Naive thymus-derived CD4-positive, alpha-beta T cell (primary cell): ENCODE measurements around the gene OSBPL10. TPM values are rescaled to one million over a fixed set of nuclear protein-coding genes. Genes with fewer than 3 reads are reported as not detected.
A peak's percentile ranks its signal among the peaks of the same experiment; 100 is the strongest.

Source experiments
- ATAC-seq: fragments of 150-1000 bp; cut with Tn5 transposase; 2 replicates; pipeline ENCODE4 v1.10.0; 2021; ENCODE audit warnings: mild to moderate bottlenecking, moderate library complexity
- CTCF ChIA-PET: fragments of 350-600 bp; sonication (Branson Sonifier 250); formaldehyde crosslinking; loops from one replicate; lab custom pipeline; 2021; ENCODE audit warnings: antibody characterized with exemption; lab: Charles Lee
- POLR2A ChIA-PET: fragments of 350-600 bp; sonication (Branson Sonifier 250); formaldehyde crosslinking; loops from one replicate; lab custom pipeline; 2021; ENCODE audit warnings: antibody characterized with exemption, inconsistent platforms; lab: Charles Lee
- DNase-seq, 9 donors: peaks; one replicate each; pipeline versions ENCODE4 v3.0.0 to v3.0.0-alpha.2; 2020 to 2022; ENCODE audit warnings: mixed read lengths in 1 of 9
- H3K27ac ChIP-seq: one replicate; pipeline ENCODE4 v1.7.0; 2013; ENCODE audit warnings: mild to moderate bottlenecking, low read depth, low read length, moderate library complexity
- H3K27me3 ChIP-seq, 2 donors: one replicate each; pipeline ENCODE4 v1.7.0; 2013; ENCODE audit warnings: low read length in 2 of 2, mild to moderate bottlenecking in 2 of 2, moderate library complexity in 2 of 2; ENCODE audit not compliant: control insufficient read depth in 2 of 2, insufficient read depth in 2 of 2
- H3K36me3 ChIP-seq, 3 experiments: 1 replicate in 2 of 3; 2 replicates in 1 of 3; pipeline ENCODE4 v1.7.0; 2013; ENCODE audit warnings: low read length in 3 of 3, mild to moderate bottlenecking in 3 of 3, moderate library complexity in 1 of 3; ENCODE audit not compliant: insufficient read depth in 3 of 3, control insufficient read depth in 2 of 3
- H3K4me1 ChIP-seq, 2 donors: one replicate each; pipeline ENCODE4 v1.7.0; 2013; ENCODE audit warnings: low read length in 2 of 2, mild to moderate bottlenecking in 2 of 2, moderate library complexity in 1 of 2; ENCODE audit not compliant: control insufficient read depth in 2 of 2, insufficient read depth in 2 of 2
- H3K4me3 ChIP-seq: 2 replicates; pipeline ENCODE4 v1.7.0; 2013; ENCODE audit warnings: mild to moderate bottlenecking, low read length
- H3K9me3 ChIP-seq, 3 experiments: 1 replicate in 2 of 3; 2 replicates in 1 of 3; pipeline ENCODE4 v1.7.0; 2013; ENCODE audit warnings: low read length in 3 of 3; ENCODE audit not compliant: control insufficient read depth in 2 of 3
- H3K27ac Mint-ChIP-seq, 9 donors: one replicate each; pipeline ENCODE4 v1.8.0; 2020 to 2022; ENCODE audit warnings: mixed read lengths in 9 of 9, mild to moderate bottlenecking in 8 of 9, moderate library complexity in 5 of 9, inconsistent platforms in 2 of 9
- H3K27me3 Mint-ChIP-seq, 5 donors: one replicate each; pipeline ENCODE4 v1.8.0; 2021 to 2022; ENCODE audit warnings: mixed read lengths in 5 of 5, mild to moderate bottlenecking in 1 of 5
- H3K36me3 Mint-ChIP-seq, 5 donors: one replicate each; pipeline ENCODE4 v1.8.0; 2020 to 2022; ENCODE audit warnings: mixed read lengths in 5 of 5, mild to moderate bottlenecking in 3 of 5, inconsistent platforms in 1 of 5
- H3K4me1 Mint-ChIP-seq, 7 donors: one replicate each; pipeline ENCODE4 v1.8.0; 2020 to 2022; ENCODE audit warnings: mixed read lengths in 7 of 7, mild to moderate bottlenecking in 3 of 7, inconsistent platforms in 1 of 7
- H3K4me3 Mint-ChIP-seq, 10 donors: one replicate each; pipeline ENCODE4 v1.8.0; 2020 to 2022; ENCODE audit warnings: mild to moderate bottlenecking in 10 of 10, mixed read lengths in 10 of 10, moderate library complexity in 6 of 10, inconsistent platforms in 2 of 10
- H3K9me3 Mint-ChIP-seq, 11 donors: one replicate each; pipeline ENCODE4 v1.8.0; 2020 to 2022; ENCODE audit warnings: mixed read lengths in 11 of 11, mild to moderate bottlenecking in 4 of 11, inconsistent platforms in 1 of 11, moderate library complexity in 1 of 11
- intact Hi-C, 2 donors: fragments of 100-400 bp; cut with micrococcal nuclease; formaldehyde crosslinking; loops; one replicate each; pipeline ENCODE4 v1.15.1; 2023
- polyA plus RNA-seq, 2 donors: library from polyadenylated mRNA; unstranded; fragments of 300-500 nt; fragmentation: Illumina TruSeq; gene quantifications; one replicate each; pipeline ENCODE4 v1.2.3, GENCODE V29; 2021
- total RNA-seq, 6 experiments: library from RNA in 5 of 6; stranded (reverse) in 5 of 6; gene quantifications; 1 replicate in 5 of 6; 2 replicates in 1 of 6; pipeline ENCODE4 v1.2.3 and lab custom pipeline; 2021 to 2026

OSBPL10 gene
- total and polyA plus RNA-seq, 7 experiments from 2014 or later = 0.15 to 6.8 (median 0.59) TPM

GRCh38 chr3:31828007-31828406 lies 153.1 kb downstream of the OSBPL10 start:
- H3K36me3 Mint-ChIP-seq = peaks cover 0 to 4% (median 0%) of the 10 kb centered on the region in 5 donors
- H3K9me3 Mint-ChIP-seq = peaks cover 0 to 4% (median 0%) of the 10 kb centered on the region in 11 donors
- no peaks in the 10 kb centered on the region for H3K36me3 ChIP-seq
- intact Hi-C loops = no loop called here
- H3K4me1 ChIP-seq = no peaks in the 10 kb centered on the region
- DNase-seq (no peak), ATAC-seq (no peak)
- H3K27me3 Mint-ChIP-seq = peaks cover 0 to 18% (median 0%) of the 10 kb centered on the region in 5 donors
- H3K27me3 ChIP-seq = no peaks in the 10 kb centered on the region
- H3K4me3 Mint-ChIP-seq = no peak overlapping the region
- no peak overlapping the region for H3K27ac ChIP-seq
- peaks cover 0 to 39% (median 22%) of the 10 kb centered on the region in 7 donors for H3K4me1 Mint-ChIP-seq
- ChIA-PET POLR2A (no interaction called here), CTCF (interaction anchor here (0.6 kb wide), 1 partner anchor 25 kb away, joined by 8 read pairs; no protein-coding TSS in a partner anchor)
- no peak overlapping the region for H3K27ac Mint-ChIP-seq
- no peak overlapping the region for H3K4me3 ChIP-seq
- no peaks in the 10 kb centered on the region for H3K9me3 ChIP-seq

- no peak overlapping the region for H3K27ac ChIP-seq
- ChIA-PET CTCF (no interaction called here), POLR2A (no interaction called here)
- Mint-ChIP-seq H3K27me3 (peaks cover 0 to 13% (median 0%) of the 10 kb centered on the region in 5 donors), H3K9me3 (peaks cover 0 to 4% (median 0%) of the 10 kb centered on the region in 11 donors), H3K27ac (no peak overlapping the region), H3K4me3 (no peak overlapping the region), H3K4me1 (peaks cover 0 to 7% (median 4%) of the 10 kb centered on the region in 7 donors), H3K36me3 (peaks cover 0 to 4% (median 0%) of the 10 kb centered on the region in 5 donors)
- intact Hi-C loops = no loop called here
- DNase-seq (no peak), ATAC-seq (no peak)
- H3K36me3 ChIP-seq = no peaks in the 10 kb centered on the region
- no peaks in the 10 kb centered on the region for H3K9me3 ChIP-seq
- H3K4me1 ChIP-seq = no peaks in the 10 kb centered on the region
- H3K27me3 ChIP-seq = no peaks in the 10 kb centered on the region
- no peak overlapping the region for H3K4me3 ChIP-seq
These were observed 157.9 kb downstream of the OSBPL10 start for GRCh38 chr3:31823184-31823583.

GRCh38 chr3:31821118-31821517 lies 159.9 kb downstream of the OSBPL10 start:
- Mint-ChIP-seq H3K9me3 (peaks cover 0 to 4% (median 0%) of the 10 kb centered on the region in 11 donors), H3K4me3 (no peak overlapping the region), H3K27ac (no peak overlapping the region), H3K27me3 (peaks cover 0 to 3% (median 0%) of the 10 kb centered on the region in 5 donors), H3K4me1 (peaks cover 0 to 18% (median 16%) of the 10 kb centered on the region in 7 donors), H3K36me3 (peaks cover 0 to 4% (median 0%) of the 10 kb centered on the region in 5 donors)
- ATAC-seq (no peak), DNase-seq (no peak)
- ChIA-PET CTCF (no interaction called here), POLR2A (no interaction called here)
- H3K9me3 ChIP-seq = no peaks in the 10 kb centered on the region
- intact Hi-C loops = no loop called here
- H3K36me3 ChIP-seq = no peaks in the 10 kb centered on the region
- H3K4me1 ChIP-seq = peaks cover 0 to 5% of the 10 kb centered on the region in 2 donors
- H3K27ac ChIP-seq = no peak overlapping the region
- H3K27me3 ChIP-seq = no peaks in the 10 kb centered on the region
- no peak overlapping the region for H3K4me3 ChIP-seq

GRCh38 chr3:31819441-31819840 lies 161.6 kb downstream of the OSBPL10 start:
- ATAC-seq (no peak), DNase-seq (no peak)
- peaks cover 0 to 35% (median 30%) of the 10 kb centered on the region in 7 donors for H3K4me1 Mint-ChIP-seq
- POLR2A ChIA-PET = no interaction called here
- H3K4me3 Mint-ChIP-seq = no peak overlapping the region
- CTCF ChIA-PET = no interaction called here
- Histone ChIP-seq H3K4me3 (no peak overlapping the region), H3K9me3 (no peaks in the 10 kb centered on the region), H3K36me3 (no peaks in the 10 kb centered on the region), H3K27ac (no peak overlapping the region), H3K4me1 (peaks cover 0 to 6% of the 10 kb centered on the region in 2 donors), H3K27me3 (no peaks in the 10 kb centered on the region)
- no peaks in the 10 kb centered on the region for H3K36me3 Mint-ChIP-seq
- intact Hi-C loops = no loop called here
- H3K27me3 Mint-ChIP-seq = no peaks in the 10 kb centered on the region
- no peak overlapping the region for H3K27ac Mint-ChIP-seq
- peaks cover 0 to 4% (median 0%) of the 10 kb centered on the region in 11 donors for H3K9me3 Mint-ChIP-seq

- H3K4me3 Mint-ChIP-seq = no peak overlapping the region
- no peaks in the 10 kb centered on the region for H3K9me3 Mint-ChIP-seq
- ATAC-seq = no peak
- Histone ChIP-seq H3K4me3 (no peak overlapping the region), H3K9me3 (no peaks in the 10 kb centered on the region), H3K27ac (no peak overlapping the region), H3K27me3 (no peaks in the 10 kb centered on the region), H3K36me3 (no peaks in the 10 kb centered on the region), H3K4me1 (peaks cover 0 to 6% of the 10 kb centered on the region in 2 donors)
- POLR2A ChIA-PET = no interaction called here
- intact Hi-C loops = no loop called here
- H3K27me3 Mint-ChIP-seq = no peaks in the 10 kb centered on the region
- H3K4me1 Mint-ChIP-seq = peaks cover 0 to 41% (median 32%) of the 10 kb centered on the region in 7 donors
- H3K27ac Mint-ChIP-seq = no peak overlapping the region
- CTCF ChIA-PET = no interaction called here
- no peaks in the 10 kb centered on the region for H3K36me3 Mint-ChIP-seq
- no peak for DNase-seq
These were observed 163.6 kb downstream of the OSBPL10 start for GRCh38 chr3:31817411-31817966.

GRCh38 chr3:31815631-31816440 lies 165.2 kb downstream of the OSBPL10 start:
- Histone ChIP-seq H3K4me3 (no peak overlapping the region), H3K36me3 (no peaks in the 10 kb centered on the region), H3K4me1 (peaks cover 0 to 6% of the 10 kb centered on the region in 2 donors), H3K27me3 (no peaks in the 10 kb centered on the region), H3K9me3 (no peaks in the 10 kb centered on the region), H3K27ac (no peak overlapping the region)
- Mint-ChIP-seq H3K4me3 (peak overlapping the region in 5 of 10 donors; percentile 50 to 71 (median 69)), H3K27ac (peak overlapping the region in 4 of 9 donors; percentile 72 to 86 (median 85)), H3K4me1 (peaks cover 0 to 41% (median 32%) of the 10 kb centered on the region in 7 donors), H3K9me3 (no peaks in the 10 kb centered on the region), H3K36me3 (no peaks in the 10 kb centered on the region), H3K27me3 (no peaks in the 10 kb centered on the region)
- ATAC-seq (no peak), DNase-seq (peak in 3 of 9 donors; percentile 58 to 66 (median 59))
- ChIA-PET POLR2A (no interaction called here), CTCF (no interaction called here)
- intact Hi-C loops = no loop called here
